Neutrophil (primary cell): ENCODE measurements around the gene MGAT2.

Source experiments
- H3K27ac ChIP-seq: fragments of 200-600 bp; sonication (generic); 2 replicates; pipeline ENCODE4 v1.5.1; 2016; ENCODE audit warnings: mild to moderate bottlenecking, moderate library complexity
- H3K27me3 ChIP-seq: fragments of 200-600 bp; sonication (generic); 2 replicates; pipeline ENCODE4 v1.6.0; 2016; ENCODE audit warnings: mild to moderate bottlenecking
- H3K36me3 ChIP-seq: fragments of 200-600 bp; sonication (generic); 2 replicates; pipeline ENCODE4 v1.5.1; 2017
- H3K4me1 ChIP-seq, 2 experiments: fragments of 200-600 bp in 1 of 2; sonication (generic) in 1 of 2; 1 replicate in 1 of 2; 2 replicates in 1 of 2; pipeline versions ENCODE4 v1.5.1 to v1.6.1; 2013 to 2016; ENCODE audit warnings: low read depth in 1 of 2, low read length in 1 of 2, mild to moderate bottlenecking in 1 of 2, moderate library complexity in 1 of 2; ENCODE audit not compliant: control insufficient read depth in 1 of 2, insufficient read depth in 1 of 2
- H3K4me3 ChIP-seq, 2 experiments: fragments of 200-600 bp in 1 of 2; sonication (generic) in 1 of 2; 1 replicate in 1 of 2; 2 replicates in 1 of 2; pipeline ENCODE4 v1.5.1; 2013 to 2016; ENCODE audit warnings: low read depth in 1 of 2, low read length in 1 of 2, mild to moderate bottlenecking in 1 of 2, moderate library complexity in 1 of 2
- H3K9me3 ChIP-seq: fragments of 200-600 bp; sonication (generic); 2 replicates; pipeline ENCODE4 v1.5.1; 2016
- CTCF ChIP-seq: fragments of 200-600 bp; sonication (generic); IDR thresholded peaks from 2 replicates; pipeline ENCODE4 v1.5.1; 2016; ENCODE audit warnings: antibody characterized with exemption

Gene MGAT2

GRCh38 chr14:49598485-49599300 is 21.9 kb upstream of the MGAT2 start, which contains the start of gene LRR1:
LRR1 (plus strand) TSS chr14:49598940; CDS start chr14:49599021, 81 bp downstream.
- H3K27me3 ChIP-seq: no peaks in the 10 kb centered on the region
- no peaks in the 10 kb centered on the region for H3K9me3 ChIP-seq
- peaks cover 14 to 24% of the 10 kb centered on the region in 2 experiments for H3K4me1 ChIP-seq
- peak within 1 kb of the TSS; percentile 70 to 84 for H3K4me3 ChIP-seq
- peaks cover 4% of the 10 kb centered on the region for H3K36me3 ChIP-seq
- H3K27ac ChIP-seq: peak within 1 kb of the TSS; percentile 94
- TF ChIP-seq CTCF: peak; percentile 40

GRCh38 chr14:49607583-49607982 is 13.0 kb upstream of the MGAT2 start:
- TF ChIP-seq CTCF: no peak

GRCh38 chr14:49612251-49612650 is 8.3 kb upstream of the MGAT2 start:
- H3K4me1 ChIP-seq: no peaks in the 10 kb centered on the region
- H3K36me3 ChIP-seq: peaks cover 14% of the 10 kb centered on the region
- TF ChIP-seq CTCF: no peak
- H3K27ac ChIP-seq: no peak overlapping the region
- no peaks in the 10 kb centered on the region for H3K9me3 ChIP-seq
- no peaks in the 10 kb centered on the region for H3K27me3 ChIP-seq
- no peak overlapping the region for H3K4me3 ChIP-seq

More at GRCh38 chr14:49607583-49607982, 13.0 kb upstream of the MGAT2 start:
- Histone ChIP-seq H3K36me3 (peaks cover 14% of the 10 kb centered on the region), H3K4me1 (no peaks in the 10 kb centered on the region), H3K9me3 (no peaks in the 10 kb centered on the region), H3K4me3 (no peak overlapping the region), H3K27me3 (no peaks in the 10 kb centered on the region), H3K27ac (no peak overlapping the region)

GRCh38 chr14:49612671-49613070 is 7.9 kb upstream of the MGAT2 start:
- H3K27ac ChIP-seq: no peak overlapping the region
- no peaks in the 10 kb centered on the region for H3K9me3 ChIP-seq
- no peak overlapping the region for H3K4me3 ChIP-seq
- H3K4me1 ChIP-seq: no peaks in the 10 kb centered on the region
- H3K36me3 ChIP-seq: peaks cover 14% of the 10 kb centered on the region
- TF ChIP-seq CTCF: no peak
- no peaks in the 10 kb centered on the region for H3K27me3 ChIP-seq

GRCh38 chr14:49614196-49614595 is 6.4 kb upstream of the MGAT2 start:
- Histone ChIP-seq H3K4me1 (peaks cover 7 to 8% of the 10 kb centered on the region in 2 experiments), H3K27me3 (no peaks in the 10 kb centered on the region), H3K4me3 (no peak overlapping the region), H3K27ac (no peak overlapping the region), H3K36me3 (peaks cover 25% of the 10 kb centered on the region), H3K9me3 (no peaks in the 10 kb centered on the region)
- no peak for TF ChIP-seq CTCF
